Suppressor macrophage treated with lipopolysaccharide for 4 hours (primary cell): ENCODE data around the gene DSTYK.

Experiments used
- DNase-seq: peaks from one replicate; pipeline ENCODE4 v3.0.0-alpha.2; 2020

DSTYK gene

GRCh38 chr1:205121660-205122488, 89.6 kb downstream of the DSTYK start, which contains the start of gene RBBP5:
Gene RBBP5 (minus strand): TSS chr1:205121978. CDS start chr1:205121873, 105 bp downstream.
- peak; percentile 97 for DNase-seq

GRCh38 chr1:205118752-205119151, 92.8 kb downstream of the DSTYK start:
- DNase-seq, result no peak

GRCh38 chr1:205111354-205111753, 100.1 kb downstream of the DSTYK start:
- DNase-seq, result no peak

- DNase-seq, result no peak
Observed at GRCh38 chr1:205109711-205110110, 101.8 kb downstream of the DSTYK start.

GRCh38 chr1:205109269-205109668, 102.2 kb downstream of the DSTYK start:
- DNase-seq, result no peak

- DNase-seq, result no peak
Observed at GRCh38 chr1:205108464-205108863, 103.0 kb downstream of the DSTYK start.

GRCh38 chr1:205107327-205107726, 104.2 kb downstream of the DSTYK start:
- DNase-seq, result no peak

GRCh38 chr1:205102404-205102803, 109.1 kb downstream of the DSTYK start:
- no peak for DNase-seq

- no peak for DNase-seq
Observed at GRCh38 chr1:205098242-205098641, 113.3 kb downstream of the DSTYK start.

GRCh38 chr1:205095422-205095821, 116.1 kb downstream of the DSTYK start:
- DNase-seq, result no peak
